ENCODE measurements around the gene TMCO1. TPM values are rescaled to one million over a fixed set of nuclear protein-coding genes. Genes with fewer than 3 reads are reported as not detected.

The TMCO1 gene
- total RNA-seq, 4 donors from 2014 or later = 31.4 to 53.8 (median 46.0) TPM

- DNase-seq (ENCODE audit: low spot score in 2 of 2) = no peak
- WGBS = 85% methylated on average over 9 of the region's 9 CpGs
- Histone ChIP-seq H3K9me3 (no peaks in the 10 kb centered on the region), H3K36me3 (no peaks in the 10 kb centered on the region), H3K27ac (no peak overlapping the region), H3K27me3 (no peaks in the 10 kb centered on the region), H3K4me3 (no peak overlapping the region), H3K4me1 (peaks cover 11% of the 10 kb centered on the region)
- TF ChIP-seq POLR2A (IDR thresholded peaks at IDR 0.05) = no peak
- no peak for TF ChIP-seq POLR2AphosphoS5 (IDR thresholded peaks at IDR 0.05)
- TF ChIP-seq CTCF (IDR thresholded peaks at IDR 0.05) = no peak
- TF ChIP-seq EP300 (IDR thresholded peaks at IDR 0.05) = no peak
Measured at GRCh38 chr1:165773324-165773965, 4.8 kb upstream of the TMCO1 start.

- WGBS = 85% methylated on average over 3 of the region's 3 CpGs
- Histone ChIP-seq H3K4me1 (peaks cover 17% of the 10 kb centered on the region), H3K27me3 (no peaks in the 10 kb centered on the region), H3K4me3 (no peak overlapping the region), H3K27ac (no peak overlapping the region), H3K9me3 (no peaks in the 10 kb centered on the region), H3K36me3 (no peaks in the 10 kb centered on the region)
- TF ChIP-seq POLR2A (IDR thresholded peaks at IDR 0.05) (no peak), POLR2AphosphoS5 (IDR thresholded peaks at IDR 0.05) (no peak), CTCF (IDR thresholded peaks at IDR 0.05) (no peak), EP300 (IDR thresholded peaks at IDR 0.05) (no peak)
- no peak for DNase-seq (ENCODE audit: low spot score in 2 of 2)
Measured at GRCh38 chr1:165772739-165773138, 4.1 kb upstream of the TMCO1 start.

GRCh38 chr1:165764277-165764676, 4.4 kb downstream of the TMCO1 start:
- Histone ChIP-seq H3K4me3 (no peak overlapping the region), H3K36me3 (peaks cover 40% of the 10 kb centered on the region), H3K9me3 (no peaks in the 10 kb centered on the region), H3K4me1 (peaks cover 28% of the 10 kb centered on the region), H3K27ac (no peak overlapping the region), H3K27me3 (no peaks in the 10 kb centered on the region)
- 100% methylated on average over 1 of the region's 1 CpG for WGBS
- TF ChIP-seq EP300 (IDR thresholded peaks at IDR 0.05) (no peak), POLR2AphosphoS5 (IDR thresholded peaks at IDR 0.05) (no peak), POLR2A (IDR thresholded peaks at IDR 0.05) (no peak), CTCF (IDR thresholded peaks at IDR 0.05) (no peak)
- no peak for DNase-seq (ENCODE audit: low spot score in 2 of 2)

- H3K9me3 ChIP-seq = no peaks in the 10 kb centered on the region
- 88% methylated on average over 2 of the region's 2 CpGs for whole genome bisulfite sequencing
- no peak overlapping the region for H3K27ac ChIP-seq
- H3K4me1 ChIP-seq = peaks cover 28% of the 10 kb centered on the region
- TF ChIP-seq POLR2A (IDR thresholded peaks at IDR 0.05) (no peak), EP300 (IDR thresholded peaks at IDR 0.05) (no peak), CTCF (IDR thresholded peaks at IDR 0.05) (no peak), POLR2AphosphoS5 (IDR thresholded peaks at IDR 0.05) (no peak)
- no peaks in the 10 kb centered on the region for H3K27me3 ChIP-seq
- H3K36me3 ChIP-seq = peaks cover 40% of the 10 kb centered on the region
- H3K4me3 ChIP-seq = no peak overlapping the region
- DNase-seq (ENCODE audit: low spot score in 2 of 2) = no peak
Measured at GRCh38 chr1:165763442-165763841, 5.2 kb downstream of the TMCO1 start.

- no peak for DNase-seq (ENCODE audit: low spot score in 2 of 2)
- TF ChIP-seq EP300 (IDR thresholded peaks at IDR 0.05) (no peak), POLR2AphosphoS5 (IDR thresholded peaks at IDR 0.05) (no peak), CTCF (IDR thresholded peaks at IDR 0.05) (no peak), POLR2A (IDR thresholded peaks at IDR 0.05) (no peak)
- Histone ChIP-seq H3K27ac (no peak overlapping the region), H3K36me3 (peaks cover 47% of the 10 kb centered on the region), H3K4me1 (peaks cover 22% of the 10 kb centered on the region), H3K27me3 (no peaks in the 10 kb centered on the region), H3K4me3 (no peak overlapping the region), H3K9me3 (no peaks in the 10 kb centered on the region)
- 98% methylated on average over 1 of the region's 1 CpG for WGBS
Measured at GRCh38 chr1:165762725-165763124, 5.9 kb downstream of the TMCO1 start.

All from suprapubic skin (tissue), 4 donors.